Epithelial cell of proximal tubule (primary cell): ENCODE data around the gene AGGF1. TPM values are rescaled to one million over a fixed set of nuclear protein-coding genes. Genes with fewer than 3 reads are reported as not detected.
A peak's percentile ranks its signal among the peaks of the same experiment; 100 is the strongest.

Experiments
- DNase-seq: peaks from one replicate; pipeline ENCODE4 v3.0.0-alpha.2; 2011; ENCODE audit warnings: low read depth
- H3K4me3 ChIP-seq: 2 replicates; pipeline ENCODE4 v1.5.1; 2011; ENCODE audit warnings: low read depth, mild to moderate bottlenecking, low read length
- total RNA-seq: library from RNA; depleted of rRNA; stranded (reverse); fragments of >200 nt; gene quantifications from 2 replicates; pipeline ENCODE4 v1.2.3, GENCODE V29; 2015
- TF ChIP-seq, protein P1 (sequence below): conservative IDR thresholded peaks from 2 replicates; pipeline ENCODE4 v1.5.1; 2012; ENCODE audit warnings: low read depth, mild to moderate bottlenecking, low read length

The AGGF1 gene
- total RNA-seq, 1 donor from 2014 or later: 14.8 TPM

DNA sequence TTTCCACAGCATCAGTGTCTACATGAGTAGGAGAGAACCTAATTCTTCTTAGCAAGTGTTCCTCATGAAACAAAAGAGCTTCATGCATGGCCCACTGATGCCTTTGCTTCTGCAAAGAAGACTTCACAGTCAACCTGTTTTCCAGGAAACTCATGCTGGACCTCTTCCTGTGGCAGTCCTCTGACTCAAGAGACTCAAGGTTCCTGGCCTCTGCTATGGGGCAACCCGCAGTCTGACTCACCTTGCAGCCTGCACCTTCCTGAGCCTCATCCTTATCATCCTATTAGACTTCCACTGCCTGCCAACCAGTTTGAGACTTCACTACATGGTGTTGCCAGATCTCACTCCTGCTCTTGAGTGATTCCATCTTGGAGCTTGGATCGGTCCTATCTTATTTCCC, 17.6 kb upstream of the AGGF1 start:
- no peak overlapping the region for H3K4me3 ChIP-seq
- TF ChIP-seq, protein P1, sequence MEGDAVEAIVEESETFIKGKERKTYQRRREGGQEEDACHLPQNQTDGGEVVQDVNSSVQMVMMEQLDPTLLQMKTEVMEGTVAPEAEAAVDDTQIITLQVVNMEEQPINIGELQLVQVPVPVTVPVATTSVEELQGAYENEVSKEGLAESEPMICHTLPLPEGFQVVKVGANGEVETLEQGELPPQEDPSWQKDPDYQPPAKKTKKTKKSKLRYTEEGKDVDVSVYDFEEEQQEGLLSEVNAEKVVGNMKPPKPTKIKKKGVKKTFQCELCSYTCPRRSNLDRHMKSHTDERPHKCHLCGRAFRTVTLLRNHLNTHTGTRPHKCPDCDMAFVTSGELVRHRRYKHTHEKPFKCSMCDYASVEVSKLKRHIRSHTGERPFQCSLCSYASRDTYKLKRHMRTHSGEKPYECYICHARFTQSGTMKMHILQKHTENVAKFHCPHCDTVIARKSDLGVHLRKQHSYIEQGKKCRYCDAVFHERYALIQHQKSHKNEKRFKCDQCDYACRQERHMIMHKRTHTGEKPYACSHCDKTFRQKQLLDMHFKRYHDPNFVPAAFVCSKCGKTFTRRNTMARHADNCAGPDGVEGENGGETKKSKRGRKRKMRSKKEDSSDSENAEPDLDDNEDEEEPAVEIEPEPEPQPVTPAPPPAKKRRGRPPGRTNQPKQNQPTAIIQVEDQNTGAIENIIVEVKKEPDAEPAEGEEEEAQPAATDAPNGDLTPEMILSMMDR: no peak
- no peak for DNase-seq

DNA sequence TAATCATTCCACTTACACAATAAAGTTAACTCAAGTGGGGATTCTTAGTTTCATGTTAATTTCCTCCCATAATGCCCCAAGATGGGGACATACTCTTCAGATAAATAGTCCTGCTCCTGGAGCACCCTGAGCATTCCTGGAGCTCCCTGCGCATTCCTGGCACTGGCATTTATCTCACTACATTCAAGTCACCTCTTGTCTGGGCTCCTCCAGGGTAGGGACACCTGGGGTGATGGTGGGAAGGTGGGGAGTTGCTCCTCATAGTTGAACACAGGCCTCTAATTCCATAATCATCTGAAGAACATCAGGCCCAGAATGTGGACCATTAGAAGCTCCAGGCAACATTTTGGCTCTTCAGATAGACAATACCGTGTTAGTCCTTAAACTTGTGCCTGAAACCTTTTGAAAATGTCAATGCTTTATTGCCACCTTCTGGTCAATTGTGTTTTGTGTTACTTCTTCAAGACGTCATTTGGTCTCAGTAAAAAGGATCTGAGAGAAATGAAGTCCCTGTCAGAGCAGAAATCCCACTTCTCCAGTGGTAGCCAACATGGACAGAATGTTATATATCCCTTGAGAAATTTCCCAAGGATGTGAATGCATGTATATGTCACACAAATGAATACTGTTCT, 14.2 kb upstream of the AGGF1 start:
- no peak for DNase-seq
- no peak overlapping the region for H3K4me3 ChIP-seq
- TF ChIP-seq, protein P1: peak; percentile 61

DNA sequence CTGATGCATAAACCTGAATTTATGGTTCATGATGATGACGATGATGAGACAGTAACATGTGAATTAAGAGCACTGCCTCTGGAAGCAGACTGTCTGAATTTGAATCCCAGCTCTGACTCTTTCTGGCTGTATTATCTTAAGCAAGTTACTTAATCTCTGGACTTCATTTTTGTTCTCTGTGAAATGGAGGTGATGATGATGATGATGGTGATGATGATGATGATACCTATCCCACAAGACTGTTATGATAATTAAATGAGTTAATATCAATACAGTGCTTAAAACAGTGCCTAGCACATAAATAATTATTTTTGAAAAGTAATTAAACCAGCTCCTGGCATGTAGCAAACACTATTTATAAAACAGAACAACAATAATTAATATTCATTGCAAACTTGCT, 13.2 kb upstream of the AGGF1 start:
- H3K4me3 ChIP-seq: no peak overlapping the region
- DNase-seq: no peak
- TF ChIP-seq, protein P1: no peak

DNA sequence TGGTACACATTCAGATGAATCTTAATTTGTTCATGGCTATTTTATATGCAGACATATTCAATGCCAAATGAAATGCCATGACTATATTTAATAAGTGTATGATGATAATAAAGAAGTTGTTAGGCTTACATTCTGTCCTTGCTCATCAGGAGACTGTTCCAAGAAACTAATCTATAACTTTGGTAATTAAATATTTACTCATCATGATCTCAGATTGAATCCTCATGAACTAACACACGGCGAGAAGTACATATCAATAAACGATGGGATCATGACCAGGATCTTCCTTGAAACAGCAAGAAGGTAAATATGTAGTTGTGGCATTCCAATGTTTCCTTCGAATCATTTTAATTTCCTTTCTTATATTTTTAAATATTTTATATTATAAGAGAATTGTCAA, 12.5 kb upstream of the AGGF1 start:
- TF ChIP-seq, protein P1: no peak
- no peak for DNase-seq
- H3K4me3 ChIP-seq: no peak overlapping the region

DNA sequence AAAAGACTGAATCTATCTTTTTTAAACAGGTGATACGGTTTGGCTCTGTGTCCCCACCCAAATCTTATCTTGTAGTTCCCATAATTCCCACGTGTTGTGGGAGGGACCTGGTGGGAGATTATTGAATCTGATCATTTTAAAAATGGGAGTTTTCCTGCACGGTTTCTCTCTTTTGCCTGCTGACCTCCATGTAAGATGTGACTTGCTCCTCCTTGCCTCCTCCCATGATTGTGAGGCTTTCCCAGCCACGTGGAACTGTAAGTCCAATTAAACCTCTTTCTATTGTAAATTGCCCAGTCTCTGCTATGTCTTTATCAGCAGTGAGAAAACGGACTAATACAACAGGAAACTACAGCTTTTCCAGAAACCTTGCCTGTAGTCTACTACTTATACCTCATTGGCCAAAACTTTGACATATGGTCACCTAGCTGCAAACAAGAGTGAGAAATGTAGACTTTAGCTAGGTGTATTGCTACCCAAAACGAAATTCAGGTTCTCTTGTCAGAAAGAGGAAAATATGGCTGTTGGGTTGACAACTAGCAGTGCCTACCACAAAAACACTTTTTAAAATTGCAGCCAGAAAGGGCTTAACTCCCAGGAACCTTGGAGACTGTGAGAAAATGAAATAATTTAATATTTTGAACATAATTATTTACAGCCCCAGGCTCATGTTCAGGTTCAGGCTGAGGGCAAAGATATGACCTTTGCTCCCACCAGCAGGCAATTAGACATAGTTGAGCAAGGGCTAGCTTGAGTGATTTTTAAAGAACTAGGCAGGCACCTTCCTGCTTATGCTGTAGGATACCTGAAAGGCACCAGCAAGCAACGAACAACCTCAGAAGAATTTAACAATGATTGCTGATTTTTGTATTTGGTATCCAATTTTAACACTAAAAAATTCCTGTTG, 7.4 kb upstream of the AGGF1 start:
- H3K4me3 ChIP-seq: no peak overlapping the region
- TF ChIP-seq, protein P1: no peak
- DNase-seq: no peak

DNA sequence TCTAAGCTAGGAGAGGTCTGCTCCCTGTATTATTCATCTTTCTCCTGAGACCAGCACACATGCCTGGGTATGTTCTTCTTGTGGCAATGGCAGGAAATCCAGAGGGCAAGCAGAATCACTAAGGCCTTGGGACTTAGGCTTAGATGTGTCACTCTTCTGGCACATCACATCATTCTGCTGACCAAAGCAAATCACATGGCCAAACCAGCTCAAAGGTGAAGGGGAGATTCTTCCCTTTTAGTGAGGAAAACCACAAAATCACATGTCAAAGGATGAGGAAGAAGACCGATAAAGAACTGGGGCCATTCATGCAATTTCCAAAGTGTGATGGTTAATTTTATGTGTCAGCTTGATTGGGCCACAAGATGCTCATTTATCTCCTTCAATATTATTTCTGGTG, 5.7 kb upstream of the AGGF1 start:
- DNase-seq: no peak
- H3K4me3 ChIP-seq: no peak overlapping the region
- TF ChIP-seq, protein P1: no peak
